GM23338 (cell line): ENCODE results near the gene NPW. TPM values are rescaled to one million over a fixed set of nuclear protein-coding genes. Genes with fewer than 3 reads are reported as not detected.

Source experiments
- ATAC-seq: fragments of 200-7000 bp; cut with Tn5 transposase; 3 replicates; pipeline ENCODE4 v1.9.1; 2020
- DNase-seq: peaks from one replicate; pipeline ENCODE4 v3.0.0-alpha.2; 2015; ENCODE audit warnings: low spot score
- H2AFZ ChIP-seq: fragments of 200-600 bp; sonication (generic); 2 replicates; pipeline ENCODE4 v1.8.0; 2016; ENCODE audit warnings: antibody characterized with exemption, mild to moderate bottlenecking, moderate library complexity
- H3F3A ChIP-seq: fragments of 200-600 bp; sonication (generic); replicated peaks from 2 replicates; pipeline ENCODE4 v1.8.0; 2017; ENCODE audit warnings: antibody characterized with exemption, mixed run types, low read depth
- H3K27ac ChIP-seq: fragments of 200-600 bp; sonication (generic); 2 replicates; pipeline ENCODE4 v1.6.1; 2016; ENCODE audit warnings: low read depth
- H3K27me3 ChIP-seq: fragments of 200-600 bp; sonication (generic); 2 replicates; pipeline ENCODE4 v1.8.0; 2016; ENCODE audit warnings: mild to moderate bottlenecking, mixed run types, moderate library complexity; ENCODE audit not compliant: insufficient read depth
- H3K36me3 ChIP-seq: fragments of 200-600 bp; sonication (generic); 2 replicates; pipeline ENCODE4 v1.8.0; 2016; ENCODE audit warnings: mild to moderate bottlenecking; ENCODE audit not compliant: insufficient read depth
- H3K4me1 ChIP-seq: fragments of 200-600 bp; sonication (generic); 2 replicates; pipeline ENCODE4 v1.8.0; 2016; ENCODE audit warnings: mild to moderate bottlenecking, moderate library complexity; ENCODE audit not compliant: insufficient read depth
- H3K4me2 ChIP-seq: fragments of 200-600 bp; sonication (generic); 2 replicates; pipeline ENCODE4 v1.7.1; 2017; ENCODE audit warnings: mixed run types
- H3K4me3 ChIP-seq: fragments of 200-600 bp; sonication (generic); 2 replicates; pipeline ENCODE4 v1.6.1; 2016; ENCODE audit warnings: mixed run types
- H3K79me2 ChIP-seq: fragments of 200-600 bp; sonication (generic); replicated peaks from 2 replicates; pipeline ENCODE4 v1.8.0; 2017; ENCODE audit warnings: mild to moderate bottlenecking; ENCODE audit not compliant: insufficient read depth
- H3K9me2 ChIP-seq: fragments of 200-600 bp; sonication (generic); 2 replicates; pipeline ENCODE4 v1.8.0; 2017; ENCODE audit not compliant: insufficient read depth
- H4K20me1 ChIP-seq: fragments of 200-600 bp; sonication (generic); replicated peaks from 2 replicates; pipeline ENCODE4 v1.8.0; 2017; ENCODE audit warnings: mild to moderate bottlenecking; ENCODE audit not compliant: insufficient read depth
- H3K27ac Mint-ChIP-seq: 2 replicates; pipeline ENCODE4 v1.8.0; 2020; ENCODE audit warnings: inconsistent platforms, mild to moderate bottlenecking, moderate library complexity, mixed read lengths
- H3K27me3 Mint-ChIP-seq: 3 replicates; pipeline ENCODE4 v1.8.0; 2022; ENCODE audit warnings: low read depth, mild to moderate bottlenecking, moderate library complexity, mixed read lengths, inconsistent platforms; ENCODE audit not compliant: insufficient read depth, poor library complexity
- H3K36me3 Mint-ChIP-seq: 3 replicates; pipeline ENCODE4 v1.8.0; 2021; ENCODE audit warnings: low read depth, mild to moderate bottlenecking, inconsistent platforms, moderate library complexity, mixed read lengths
- H3K4me1 Mint-ChIP-seq: 3 replicates; pipeline ENCODE4 v1.8.0; 2020; ENCODE audit warnings: mild to moderate bottlenecking, inconsistent platforms, mixed read lengths
- H3K4me3 Mint-ChIP-seq: 3 replicates; pipeline ENCODE4 v1.8.0; 2021; ENCODE audit warnings: moderate library complexity, mild to moderate bottlenecking, inconsistent platforms, mixed read lengths
- H3K9me3 Mint-ChIP-seq: 3 replicates; pipeline ENCODE4 v1.8.0; 2020; ENCODE audit warnings: moderate library complexity, mild to moderate bottlenecking, inconsistent platforms, mixed read lengths
- EZH2 ChIP-seq: fragments of 200-600 bp; sonication (generic); IDR thresholded peaks from one replicate; pipeline ENCODE4 v1.8.0; 2017; ENCODE audit warnings: antibody characterized with exemption, mild to moderate bottlenecking, low read depth; ENCODE audit not compliant: unreplicated experiment
- JUNB ChIP-seq: IDR thresholded peaks from one replicate; pipeline ENCODE4 v1.6.1; 2016; ENCODE audit warnings: antibody characterized with exemption; ENCODE audit not compliant: unreplicated experiment
- NANOG ChIP-seq: IDR thresholded peaks from 2 replicates; pipeline ENCODE4 v1.6.1; 2016; ENCODE audit warnings: antibody characterized with exemption, borderline replicate concordance
- POLR2AphosphoS5 ChIP-seq: IDR thresholded peaks from 2 replicates; pipeline ENCODE4 v1.6.1; 2016; ENCODE audit warnings: antibody characterized with exemption, low read depth
- ZNF331 ChIP-seq: fragments of 250-450 bp; sonication (Bioruptor Pico); IDR thresholded peaks from 2 replicates; pipeline ENCODE4 v1.5.0; 2020; ENCODE audit warnings: low read depth, mild to moderate bottlenecking, moderate library complexity
- polyA plus RNA-seq: library from polyadenylated mRNA; unstranded; fragments of >200 nt; fragmentation: Nextera tagmentation; extraction: Ambion mirVana; gene quantifications from 2 replicates; pipeline ENCODE4 v1.2.1, GENCODE V29; 2016
- total RNA-seq: library from RNA; depleted of rRNA; stranded (reverse); fragments of >200 nt; shearing (Covaris generic); gene quantifications from 2 replicates; pipeline ENCODE4 v1.2.3, GENCODE V29; 2014
- TF ChIP-seq, protein P1 (sequence below): IDR thresholded peaks from one replicate; pipeline ENCODE4 v1.6.1; 2018; ENCODE audit warnings: antibody characterized with exemption; ENCODE audit not compliant: unreplicated experiment
- TF ChIP-seq, protein P2 (sequence below): fragments of 250-450 bp; sonication (Bioruptor Pico); IDR thresholded peaks from 2 replicates; pipeline ENCODE4 v1.5.0; 2020; ENCODE audit warnings: mild to moderate bottlenecking, moderate library complexity
- TF ChIP-seq, protein P3 (sequence below), 2 experiments: fragments of 200-600 bp in 1 of 2; sonication (generic) in 1 of 2; conservative IDR thresholded peaks; 2 replicates each; pipeline versions ENCODE4 v1.5.1 to v1.6.1; 2016 to 2017; ENCODE audit warnings: antibody characterized with exemption in 2 of 2, low read depth in 2 of 2, mild to moderate bottlenecking in 2 of 2, moderate library complexity in 1 of 2

NPW gene
- total and polyA plus RNA-seq, 2 experiments from 2014 or later: 4.5 to 37.6 TPM

DNA sequence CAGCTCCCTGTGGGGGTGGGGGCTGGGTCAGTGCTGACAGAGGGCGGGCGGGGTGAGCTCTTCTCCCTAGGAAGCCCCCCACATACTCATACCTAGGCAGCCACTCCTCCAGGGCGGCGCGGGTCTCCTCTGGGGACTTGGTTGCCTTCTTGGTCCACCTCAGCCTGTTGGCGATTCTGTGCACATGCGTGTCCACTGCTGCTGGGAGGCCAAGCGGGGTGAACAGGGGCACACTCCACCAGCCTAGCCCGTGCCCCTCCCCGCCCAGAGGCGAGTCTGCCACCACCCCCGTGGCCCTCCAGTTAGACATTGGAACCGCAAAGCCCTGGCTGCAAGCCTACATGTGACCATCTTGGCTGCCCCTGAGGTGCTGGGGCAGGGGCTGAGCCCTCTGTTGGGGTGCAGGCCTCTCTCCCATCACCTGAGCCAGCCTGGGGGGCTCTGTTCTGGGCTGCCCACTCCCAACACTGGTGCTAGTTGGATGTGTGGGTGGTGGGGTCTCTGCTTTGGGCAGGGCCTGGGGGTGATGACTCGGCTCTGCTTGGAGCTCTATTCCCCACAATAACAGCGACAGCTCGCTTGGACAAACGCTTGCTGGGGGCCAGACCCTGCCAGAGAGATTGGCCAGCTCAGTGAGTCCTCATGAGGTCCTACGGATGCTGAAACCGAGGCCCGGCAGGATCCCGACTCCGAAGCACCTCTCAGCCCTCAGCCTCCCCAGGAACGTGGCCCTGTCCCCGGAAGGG lies 20.6 kb downstream of the NPW start (continued):
- TF ChIP-seq, protein P1, sequence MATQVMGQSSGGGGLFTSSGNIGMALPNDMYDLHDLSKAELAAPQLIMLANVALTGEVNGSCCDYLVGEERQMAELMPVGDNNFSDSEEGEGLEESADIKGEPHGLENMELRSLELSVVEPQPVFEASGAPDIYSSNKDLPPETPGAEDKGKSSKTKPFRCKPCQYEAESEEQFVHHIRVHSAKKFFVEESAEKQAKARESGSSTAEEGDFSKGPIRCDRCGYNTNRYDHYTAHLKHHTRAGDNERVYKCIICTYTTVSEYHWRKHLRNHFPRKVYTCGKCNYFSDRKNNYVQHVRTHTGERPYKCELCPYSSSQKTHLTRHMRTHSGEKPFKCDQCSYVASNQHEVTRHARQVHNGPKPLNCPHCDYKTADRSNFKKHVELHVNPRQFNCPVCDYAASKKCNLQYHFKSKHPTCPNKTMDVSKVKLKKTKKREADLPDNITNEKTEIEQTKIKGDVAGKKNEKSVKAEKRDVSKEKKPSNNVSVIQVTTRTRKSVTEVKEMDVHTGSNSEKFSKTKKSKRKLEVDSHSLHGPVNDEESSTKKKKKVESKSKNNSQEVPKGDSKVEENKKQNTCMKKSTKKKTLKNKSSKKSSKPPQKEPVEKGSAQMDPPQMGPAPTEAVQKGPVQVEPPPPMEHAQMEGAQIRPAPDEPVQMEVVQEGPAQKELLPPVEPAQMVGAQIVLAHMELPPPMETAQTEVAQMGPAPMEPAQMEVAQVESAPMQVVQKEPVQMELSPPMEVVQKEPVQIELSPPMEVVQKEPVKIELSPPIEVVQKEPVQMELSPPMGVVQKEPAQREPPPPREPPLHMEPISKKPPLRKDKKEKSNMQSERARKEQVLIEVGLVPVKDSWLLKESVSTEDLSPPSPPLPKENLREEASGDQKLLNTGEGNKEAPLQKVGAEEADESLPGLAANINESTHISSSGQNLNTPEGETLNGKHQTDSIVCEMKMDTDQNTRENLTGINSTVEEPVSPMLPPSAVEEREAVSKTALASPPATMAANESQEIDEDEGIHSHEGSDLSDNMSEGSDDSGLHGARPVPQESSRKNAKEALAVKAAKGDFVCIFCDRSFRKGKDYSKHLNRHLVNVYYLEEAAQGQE: no peak

DNA sequence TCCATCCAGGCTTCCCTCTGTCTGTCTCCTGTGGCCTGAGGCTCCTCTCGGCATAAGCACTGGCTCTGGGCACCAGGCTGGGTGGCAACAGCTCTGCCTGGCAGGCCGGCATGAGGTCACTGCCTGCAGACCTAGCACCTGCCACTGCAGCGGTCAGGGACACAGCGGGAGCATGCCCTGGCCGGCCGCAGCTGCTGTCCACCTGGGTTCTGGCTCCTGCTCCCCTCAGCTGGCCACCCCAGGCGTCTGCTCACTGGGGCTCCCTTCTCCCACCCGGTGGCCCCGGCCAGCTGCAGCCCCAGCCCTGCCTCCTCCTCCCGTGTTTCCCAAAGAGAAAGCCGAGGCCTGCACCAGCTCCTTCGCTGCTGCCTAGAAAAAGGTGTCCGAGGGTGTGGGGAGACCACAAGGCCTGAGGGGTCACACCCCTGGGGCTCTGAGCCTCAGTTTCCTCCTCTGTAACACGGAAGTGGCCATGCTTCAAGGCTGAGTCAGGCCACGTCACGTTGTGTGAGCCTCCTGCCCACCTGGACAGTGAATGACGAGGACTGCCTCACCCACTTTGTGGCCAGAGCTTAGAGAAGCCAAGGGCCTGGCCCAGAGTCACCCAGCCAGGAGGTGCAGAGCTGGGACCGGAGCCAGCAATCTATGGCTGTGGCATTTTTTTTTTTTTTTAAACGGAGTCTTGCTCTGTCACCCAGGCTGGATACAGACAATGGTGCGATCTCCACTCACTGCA lies 21.4 kb downstream of the NPW start:
- H3K4me3 ChIP-seq: no peak overlapping the region
- Mint-ChIP-seq H3K4me3 (no peak overlapping the region), H3K27me3 (peaks cover 10% of the 10 kb centered on the region), H3K4me1 (peaks cover 8% of the 10 kb centered on the region), H3K36me3 (no peaks in the 10 kb centered on the region), H3K9me3 (no peaks in the 10 kb centered on the region), H3K27ac (no peak overlapping the region)
- H3K4me2 ChIP-seq: no peak overlapping the region
- no peaks in the 10 kb centered on the region for H3K4me1 ChIP-seq
- no peak overlapping the region for H2AFZ ChIP-seq
- H4K20me1 ChIP-seq: peaks cover 3% of the 10 kb centered on the region; the same call in 1 of the 2 replicates
- DNase-seq: no peak
- no peaks in the 10 kb centered on the region for H3K79me2 ChIP-seq
- H3K36me3 ChIP-seq: no peaks in the 10 kb centered on the region
- no peaks in the 10 kb centered on the region for H3K27me3 ChIP-seq
- no peak overlapping the region for H3K27ac ChIP-seq
- no peaks in the 10 kb centered on the region for H3F3A ChIP-seq
- TF ChIP-seq POLR2AphosphoS5 (no peak), EZH2 (no peak), ZNF331 (no peak), JUNB (no peak), NANOG (no peak)
- TF ChIP-seq, protein P2, sequence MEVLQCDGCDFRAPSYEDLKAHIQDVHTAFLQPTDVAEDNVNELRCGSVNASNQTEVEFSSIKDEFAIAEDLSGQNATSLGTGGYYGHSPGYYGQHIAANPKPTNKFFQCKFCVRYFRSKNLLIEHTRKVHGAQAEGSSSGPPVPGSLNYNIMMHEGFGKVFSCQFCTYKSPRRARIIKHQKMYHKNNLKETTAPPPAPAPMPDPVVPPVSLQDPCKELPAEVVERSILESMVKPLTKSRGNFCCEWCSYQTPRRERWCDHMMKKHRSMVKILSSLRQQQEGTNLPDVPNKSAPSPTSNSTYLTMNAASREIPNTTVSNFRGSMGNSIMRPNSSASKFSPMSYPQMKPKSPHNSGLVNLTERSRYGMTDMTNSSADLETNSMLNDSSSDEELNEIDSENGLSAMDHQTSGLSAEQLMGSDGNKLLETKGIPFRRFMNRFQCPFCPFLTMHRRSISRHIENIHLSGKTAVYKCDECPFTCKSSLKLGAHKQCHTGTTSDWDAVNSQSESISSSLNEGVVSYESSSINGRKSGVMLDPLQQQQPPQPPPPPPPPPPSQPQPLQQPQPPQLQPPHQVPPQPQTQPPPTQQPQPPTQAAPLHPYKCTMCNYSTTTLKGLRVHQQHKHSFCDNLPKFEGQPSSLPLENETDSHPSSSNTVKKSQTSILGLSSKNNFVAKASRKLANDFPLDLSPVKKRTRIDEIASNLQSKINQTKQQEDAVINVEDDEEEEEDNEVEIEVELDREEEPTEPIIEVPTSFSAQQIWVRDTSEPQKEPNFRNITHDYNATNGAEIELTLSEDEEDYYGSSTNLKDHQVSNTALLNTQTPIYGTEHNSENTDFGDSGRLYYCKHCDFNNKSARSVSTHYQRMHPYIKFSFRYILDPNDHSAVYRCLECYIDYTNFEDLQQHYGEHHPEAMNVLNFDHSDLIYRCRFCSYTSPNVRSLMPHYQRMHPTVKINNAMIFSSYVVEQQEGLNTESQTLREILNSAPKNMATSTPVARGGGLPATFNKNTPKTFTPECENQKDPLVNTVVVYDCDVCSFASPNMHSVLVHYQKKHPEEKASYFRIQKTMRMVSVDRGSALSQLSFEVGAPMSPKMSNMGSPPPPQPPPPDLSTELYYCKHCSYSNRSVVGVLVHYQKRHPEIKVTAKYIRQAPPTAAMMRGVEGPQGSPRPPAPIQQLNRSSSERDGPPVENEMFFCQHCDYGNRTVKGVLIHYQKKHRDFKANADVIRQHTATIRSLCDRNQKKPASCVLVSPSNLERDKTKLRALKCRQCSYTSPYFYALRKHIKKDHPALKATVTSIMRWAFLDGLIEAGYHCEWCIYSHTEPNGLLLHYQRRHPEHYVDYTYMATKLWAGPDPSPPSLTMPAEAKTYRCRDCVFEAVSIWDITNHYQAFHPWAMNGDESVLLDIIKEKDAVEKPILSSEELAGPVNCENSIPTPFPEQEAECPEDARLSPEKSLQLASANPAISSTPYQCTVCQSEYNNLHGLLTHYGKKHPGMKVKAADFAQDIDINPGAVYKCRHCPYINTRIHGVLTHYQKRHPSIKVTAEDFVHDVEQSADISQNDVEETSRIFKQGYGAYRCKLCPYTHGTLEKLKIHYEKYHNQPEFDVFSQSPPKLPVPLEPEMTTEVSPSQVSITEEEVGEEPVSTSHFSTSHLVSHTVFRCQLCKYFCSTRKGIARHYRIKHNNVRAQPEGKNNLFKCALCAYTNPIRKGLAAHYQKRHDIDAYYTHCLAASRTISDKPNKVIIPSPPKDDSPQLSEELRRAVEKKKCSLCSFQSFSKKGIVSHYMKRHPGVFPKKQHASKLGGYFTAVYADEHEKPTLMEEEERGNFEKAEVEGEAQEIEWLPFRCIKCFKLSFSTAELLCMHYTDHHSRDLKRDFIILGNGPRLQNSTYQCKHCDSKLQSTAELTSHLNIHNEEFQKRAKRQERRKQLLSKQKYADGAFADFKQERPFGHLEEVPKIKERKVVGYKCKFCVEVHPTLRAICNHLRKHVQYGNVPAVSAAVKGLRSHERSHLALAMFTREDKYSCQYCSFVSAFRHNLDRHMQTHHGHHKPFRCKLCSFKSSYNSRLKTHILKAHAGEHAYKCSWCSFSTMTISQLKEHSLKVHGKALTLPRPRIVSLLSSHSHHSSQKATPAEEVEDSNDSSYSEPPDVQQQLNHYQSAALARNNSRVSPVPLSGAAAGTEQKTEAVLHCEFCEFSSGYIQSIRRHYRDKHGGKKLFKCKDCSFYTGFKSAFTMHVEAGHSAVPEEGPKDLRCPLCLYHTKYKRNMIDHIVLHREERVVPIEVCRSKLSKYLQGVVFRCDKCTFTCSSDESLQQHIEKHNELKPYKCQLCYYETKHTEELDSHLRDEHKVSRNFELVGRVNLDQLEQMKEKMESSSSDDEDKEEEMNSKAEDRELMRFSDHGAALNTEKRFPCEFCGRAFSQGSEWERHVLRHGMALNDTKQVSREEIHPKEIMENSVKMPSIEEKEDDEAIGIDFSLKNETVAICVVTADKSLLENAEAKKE (CRISPR knock-in tag): no peak
- TF ChIP-seq, protein P3, sequence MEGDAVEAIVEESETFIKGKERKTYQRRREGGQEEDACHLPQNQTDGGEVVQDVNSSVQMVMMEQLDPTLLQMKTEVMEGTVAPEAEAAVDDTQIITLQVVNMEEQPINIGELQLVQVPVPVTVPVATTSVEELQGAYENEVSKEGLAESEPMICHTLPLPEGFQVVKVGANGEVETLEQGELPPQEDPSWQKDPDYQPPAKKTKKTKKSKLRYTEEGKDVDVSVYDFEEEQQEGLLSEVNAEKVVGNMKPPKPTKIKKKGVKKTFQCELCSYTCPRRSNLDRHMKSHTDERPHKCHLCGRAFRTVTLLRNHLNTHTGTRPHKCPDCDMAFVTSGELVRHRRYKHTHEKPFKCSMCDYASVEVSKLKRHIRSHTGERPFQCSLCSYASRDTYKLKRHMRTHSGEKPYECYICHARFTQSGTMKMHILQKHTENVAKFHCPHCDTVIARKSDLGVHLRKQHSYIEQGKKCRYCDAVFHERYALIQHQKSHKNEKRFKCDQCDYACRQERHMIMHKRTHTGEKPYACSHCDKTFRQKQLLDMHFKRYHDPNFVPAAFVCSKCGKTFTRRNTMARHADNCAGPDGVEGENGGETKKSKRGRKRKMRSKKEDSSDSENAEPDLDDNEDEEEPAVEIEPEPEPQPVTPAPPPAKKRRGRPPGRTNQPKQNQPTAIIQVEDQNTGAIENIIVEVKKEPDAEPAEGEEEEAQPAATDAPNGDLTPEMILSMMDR (conservative IDR thresholded peaks at IDR 0.05; ENCODE audit: low read depth in 2 of 2): no peak
- H3K9me2 ChIP-seq: no peaks in the 10 kb centered on the region
- ATAC-seq: no peak
